Left lung (tissue), 10 donors: Measurements from ENCODE around the gene VWA7. TPM values are rescaled to one million over a fixed set of nuclear protein-coding genes. Genes with fewer than 3 reads are reported as not detected.
"Not testable (repeated sequence)": the region's sequence is repeated elsewhere in the genome, so short reads cannot be mapped to it uniquely, and the experiment has no call there.

Experiments
- ATAC-seq: fragments of 200-7000 bp; cut with Tn5 transposase; one replicate; pipeline ENCODE4 v1.9.1; 2020; ENCODE audit warnings: moderate library complexity
- DNase-seq, 4 donors: peaks; one replicate each; pipeline ENCODE4 v3.0.0-alpha.2; 2013 to 2020
- H3K27ac ChIP-seq, 2 donors: fragments of 200-600 bp; sonication (generic) in 1 of 2; one replicate each; pipeline versions ENCODE4 v1.5.0 to v1.8.0; 2020 to 2021
- H3K27me3 ChIP-seq, 2 donors: fragments of 200-600 bp; sonication (generic) in 1 of 2; one replicate each; pipeline versions ENCODE4 v1.5.0 to v1.8.0; 2020 to 2021
- H3K36me3 ChIP-seq, 2 donors: fragments of 200-600 bp; sonication (generic) in 1 of 2; one replicate each; pipeline versions ENCODE4 v1.5.0 to v1.8.0; 2020 to 2021
- H3K4me1 ChIP-seq, 2 donors: fragments of 200-600 bp; one replicate each; pipeline ENCODE4 v1.8.0; 2021
- H3K4me3 ChIP-seq, 2 donors: fragments of 200-600 bp; sonication (generic) in 1 of 2; one replicate each; pipeline versions ENCODE4 v1.5.0 to v1.8.0; 2020 to 2021; ENCODE audit warnings: mild to moderate bottlenecking in 1 of 2
- H3K9me3 ChIP-seq, 2 donors: fragments of 200-600 bp; sonication (generic) in 1 of 2; one replicate each; pipeline versions ENCODE4 v1.5.0 to v1.8.0; 2020 to 2021
- intact Hi-C, 2 donors: fragments of 100-400 bp; cut with DNase I; formaldehyde crosslinking; loops; one replicate each; pipeline versions ENCODE4 v1.11.2 to v1.14.2; 2022
- polyA plus RNA-seq, 6 donors: library from polyadenylated mRNA; unstranded; fragments of 120-200 nt; gene quantifications; one replicate each; pipeline ENCODE4 v1.2.1, GENCODE V29; 2013; ENCODE audit not compliant: insufficient read length in 6 of 6
- total RNA-seq, 2 donors: library from RNA; stranded (reverse); fragmentation: NEBNext Ultra II Directional; extraction: Animal tissue kit (Norgen Biotek cat#: 25700); gene quantifications; one replicate each; pipeline ENCODE4 v1.2.1, GENCODE V29; 2021
- TF ChIP-seq, protein P1 (sequence below), 2 donors: fragments of 200-600 bp; sonication (generic) in 1 of 2; IDR thresholded peaks; one replicate each; pipeline versions ENCODE4 v1.5.0 to v1.8.0; 2021; ENCODE audit warnings: antibody characterized with exemption in 2 of 2
- donor health status: DM: no; HTN: yes; CAD: no.
- donor health status: DM: no; HTN: no; CAD: no.

Gene VWA7
- total and polyA plus RNA-seq, 8 donors = 1.4 to 5.0 (median 2.9) TPM

DNA sequence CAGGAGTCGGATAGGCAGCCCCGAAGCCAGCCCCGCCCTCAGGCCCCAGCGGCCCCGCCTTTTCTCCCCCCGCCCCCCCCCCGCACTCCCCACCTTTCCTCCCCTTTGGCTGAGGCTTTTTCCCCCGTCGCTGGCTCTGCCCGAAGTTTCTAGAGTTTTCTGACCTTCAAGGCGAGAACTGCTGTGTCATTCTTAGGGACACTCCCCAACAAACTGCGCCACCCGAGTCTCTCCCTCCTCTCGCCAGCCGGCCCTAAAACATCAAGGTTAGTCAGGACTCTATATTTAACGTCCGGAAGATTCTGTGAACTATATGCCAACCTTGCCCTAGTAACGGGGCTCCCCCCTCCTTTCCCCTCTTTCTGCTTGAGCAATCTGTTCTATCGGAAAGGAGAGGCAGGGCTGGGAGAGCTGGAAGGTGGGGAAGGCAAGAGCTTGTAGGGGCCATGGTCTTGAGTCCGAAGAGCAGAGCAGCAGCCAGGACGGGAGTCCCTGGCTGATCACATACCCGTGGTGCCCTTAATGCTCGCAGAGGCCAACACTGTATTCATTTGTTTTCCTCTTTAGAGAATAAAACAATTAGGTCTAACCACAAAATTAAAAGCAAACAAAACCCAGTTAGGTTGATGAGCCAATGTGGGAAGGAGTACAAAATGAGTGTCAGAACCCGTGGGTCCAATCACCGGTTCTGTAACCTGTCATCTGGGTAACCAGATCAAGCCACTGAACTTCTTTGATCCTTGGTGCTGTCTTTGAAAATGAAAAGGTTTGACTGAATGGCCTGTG is 45.1 kb upstream of the VWA7 start:
- ATAC-seq = peak; percentile 53
- Histone ChIP-seq H3K27ac (peak overlapping the region; percentile 92 to 98), H3K4me1 (peaks cover 26 to 89% of the 10 kb centered on the region in 2 donors), H3K36me3 (no peaks in the 10 kb centered on the region), H3K4me3 (peak overlapping the region; percentile 35 to 54), H3K27me3 (no peaks in the 10 kb centered on the region), H3K9me3 (no peaks in the 10 kb centered on the region)
- peak; percentile 67 to 91 (median 82) for DNase-seq
- TF ChIP-seq, protein P1, sequence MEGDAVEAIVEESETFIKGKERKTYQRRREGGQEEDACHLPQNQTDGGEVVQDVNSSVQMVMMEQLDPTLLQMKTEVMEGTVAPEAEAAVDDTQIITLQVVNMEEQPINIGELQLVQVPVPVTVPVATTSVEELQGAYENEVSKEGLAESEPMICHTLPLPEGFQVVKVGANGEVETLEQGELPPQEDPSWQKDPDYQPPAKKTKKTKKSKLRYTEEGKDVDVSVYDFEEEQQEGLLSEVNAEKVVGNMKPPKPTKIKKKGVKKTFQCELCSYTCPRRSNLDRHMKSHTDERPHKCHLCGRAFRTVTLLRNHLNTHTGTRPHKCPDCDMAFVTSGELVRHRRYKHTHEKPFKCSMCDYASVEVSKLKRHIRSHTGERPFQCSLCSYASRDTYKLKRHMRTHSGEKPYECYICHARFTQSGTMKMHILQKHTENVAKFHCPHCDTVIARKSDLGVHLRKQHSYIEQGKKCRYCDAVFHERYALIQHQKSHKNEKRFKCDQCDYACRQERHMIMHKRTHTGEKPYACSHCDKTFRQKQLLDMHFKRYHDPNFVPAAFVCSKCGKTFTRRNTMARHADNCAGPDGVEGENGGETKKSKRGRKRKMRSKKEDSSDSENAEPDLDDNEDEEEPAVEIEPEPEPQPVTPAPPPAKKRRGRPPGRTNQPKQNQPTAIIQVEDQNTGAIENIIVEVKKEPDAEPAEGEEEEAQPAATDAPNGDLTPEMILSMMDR (IDR thresholded peaks at IDR 0.05) = no peak
- intact Hi-C loops = no loop called here

DNA sequence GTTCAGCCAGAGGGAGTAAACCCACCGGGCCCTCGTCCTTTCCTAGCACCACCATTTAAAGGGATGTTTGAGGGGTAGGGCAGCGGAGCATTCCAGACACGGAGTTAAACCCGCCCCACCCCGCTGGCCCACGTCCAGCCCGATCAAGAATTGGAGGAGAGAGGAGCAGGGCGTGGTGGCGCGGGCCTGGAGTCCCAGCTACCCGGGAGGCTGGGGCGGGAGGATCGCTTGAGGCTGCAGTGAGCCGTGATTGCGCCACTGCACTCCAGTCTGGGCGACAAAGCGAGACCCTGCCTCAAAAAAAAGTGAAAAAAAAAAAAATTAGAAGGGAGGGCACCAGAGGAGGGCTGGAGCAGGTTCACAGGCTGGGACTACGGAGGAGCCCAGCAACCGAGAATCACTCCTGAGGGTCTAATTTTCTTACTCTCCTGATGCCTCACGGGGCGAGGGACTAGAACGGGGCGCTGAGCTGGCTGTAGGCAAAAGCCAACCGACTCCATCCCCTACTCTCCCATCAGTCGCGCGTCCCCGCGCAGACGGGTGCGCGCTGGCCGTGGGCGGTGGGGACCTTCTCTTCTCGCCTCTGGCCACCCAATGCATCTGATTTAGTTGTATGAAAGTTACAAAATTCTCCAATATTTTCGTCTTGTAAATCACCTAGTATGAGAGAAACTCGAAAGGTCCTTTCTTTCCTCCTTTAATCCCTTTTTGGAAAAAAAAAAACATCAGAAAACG is 44.3 kb upstream of the VWA7 start:
- TF ChIP-seq, protein P1 (IDR thresholded peaks at IDR 0.05) = no peak
- peak in 3 of 4 donors; percentile 63 to 92 (median 75) for DNase-seq
- Histone ChIP-seq H3K27me3 (no peaks in the 10 kb centered on the region), H3K27ac (peak overlapping the region; percentile 92 to 98), H3K9me3 (no peaks in the 10 kb centered on the region), H3K4me1 (peaks cover 25 to 86% of the 10 kb centered on the region in 2 donors), H3K36me3 (no peaks in the 10 kb centered on the region), H3K4me3 (peak overlapping the region; percentile 35 to 54)
- intact Hi-C loops = no loop called here
- ATAC-seq = peak; percentile 36

DNA sequence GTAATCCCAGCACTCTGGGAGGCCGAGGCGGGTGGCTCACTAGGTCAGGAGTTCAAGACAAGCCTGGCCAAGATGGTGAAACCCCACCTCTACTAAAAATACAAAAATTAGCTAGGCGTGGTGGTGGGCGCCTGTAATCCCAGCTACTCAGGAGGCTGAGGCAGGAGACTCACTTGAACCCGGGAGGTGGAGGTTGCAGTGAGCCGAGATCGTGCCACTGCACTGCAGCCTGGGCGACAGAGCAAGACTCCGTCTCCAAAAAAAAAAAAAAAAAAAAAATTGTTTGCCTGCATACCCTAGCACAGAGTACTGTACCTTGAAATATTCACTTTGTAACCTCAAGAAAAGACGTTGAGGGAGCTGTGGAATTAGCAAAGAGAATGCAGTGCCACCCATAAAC is 43.3 kb upstream of the VWA7 start:
- intact Hi-C loops, ATAC-seq, H3K27me3 ChIP-seq, H3K36me3 ChIP-seq, DNase-seq, H3K4me3 ChIP-seq, H3K9me3 ChIP-seq: not testable (repeated sequence)
- Histone ChIP-seq H3K27ac (peak overlapping the region; percentile 87 to 98), H3K4me1 (peaks cover 15 to 75% of the 10 kb centered on the region in 2 donors)

DNA sequence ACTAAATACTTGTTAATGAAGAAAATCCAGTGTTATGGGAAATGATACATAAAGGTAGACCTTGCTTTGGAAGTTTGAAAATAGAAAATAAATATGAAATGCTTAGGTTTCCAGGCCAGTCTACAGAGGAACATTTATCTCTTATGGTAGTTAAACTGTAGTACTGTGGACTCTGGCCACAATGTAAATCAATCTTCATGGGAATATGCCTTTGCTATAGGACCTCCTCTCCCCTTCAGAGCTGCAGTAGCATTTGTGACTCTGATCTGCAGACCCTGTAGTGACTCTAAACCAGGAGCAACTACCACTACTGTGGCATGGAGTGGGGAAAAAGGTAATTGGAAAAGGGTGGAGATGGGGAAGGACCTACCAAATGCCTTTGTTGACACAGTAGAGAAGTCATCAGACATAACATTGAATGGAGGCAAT is 42.8 kb upstream of the VWA7 start:
- Histone ChIP-seq H3K27ac (peak overlapping the region in 1 of 2 donors; percentile 87), H3K27me3 (no peaks in the 10 kb centered on the region), H3K4me3 (peak overlapping the region in 1 of 2 donors; percentile 64), H3K4me1 (peaks cover 15 to 73% of the 10 kb centered on the region in 2 donors), H3K36me3 (no peaks in the 10 kb centered on the region), H3K9me3 (no peaks in the 10 kb centered on the region)
- TF ChIP-seq, protein P1 (IDR thresholded peaks at IDR 0.05) = no peak
- DNase-seq (no peak), ATAC-seq (no peak)
- intact Hi-C loops = no loop called here

DNA sequence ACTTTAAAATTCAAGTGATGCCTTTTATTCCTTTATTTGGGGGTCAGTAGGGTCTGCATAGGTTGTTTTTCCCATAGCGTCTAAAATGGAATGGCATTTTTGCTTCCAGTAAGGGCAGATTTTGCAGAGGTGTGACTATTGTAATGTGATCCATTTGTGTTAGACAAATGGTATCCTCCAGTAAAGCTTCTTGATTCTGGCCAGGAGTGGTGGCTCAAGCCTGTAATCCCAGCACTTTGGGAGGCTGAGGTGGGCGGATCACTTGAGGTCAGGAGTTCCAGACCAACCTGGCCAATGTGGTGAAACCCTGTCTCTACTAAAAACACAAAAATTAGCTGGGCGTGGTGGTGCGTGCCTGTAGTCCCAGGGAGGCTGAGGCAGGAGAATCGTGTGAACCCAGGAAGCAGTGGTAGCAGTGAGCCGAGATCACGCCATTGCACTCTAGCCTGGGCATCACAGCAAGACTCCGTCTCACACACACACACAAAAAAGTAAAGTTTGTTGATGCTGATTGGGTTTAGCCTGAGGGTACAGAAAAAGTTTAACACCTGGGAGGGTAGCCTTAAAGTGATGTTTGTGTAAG is 40.9 kb upstream of the VWA7 start:
- H3K36me3 ChIP-seq, H3K9me3 ChIP-seq, intact Hi-C loops, H3K27me3 ChIP-seq, ATAC-seq: not testable (repeated sequence)
- H3K4me3 ChIP-seq = peak overlapping the region; percentile 39 to 64
- H3K27ac ChIP-seq = peak overlapping the region; percentile 87
- peak in 1 of 4 donors; percentile 50 for DNase-seq
- H3K4me1 ChIP-seq = peaks cover 24 to 69% of the 10 kb centered on the region in 2 donors

DNA sequence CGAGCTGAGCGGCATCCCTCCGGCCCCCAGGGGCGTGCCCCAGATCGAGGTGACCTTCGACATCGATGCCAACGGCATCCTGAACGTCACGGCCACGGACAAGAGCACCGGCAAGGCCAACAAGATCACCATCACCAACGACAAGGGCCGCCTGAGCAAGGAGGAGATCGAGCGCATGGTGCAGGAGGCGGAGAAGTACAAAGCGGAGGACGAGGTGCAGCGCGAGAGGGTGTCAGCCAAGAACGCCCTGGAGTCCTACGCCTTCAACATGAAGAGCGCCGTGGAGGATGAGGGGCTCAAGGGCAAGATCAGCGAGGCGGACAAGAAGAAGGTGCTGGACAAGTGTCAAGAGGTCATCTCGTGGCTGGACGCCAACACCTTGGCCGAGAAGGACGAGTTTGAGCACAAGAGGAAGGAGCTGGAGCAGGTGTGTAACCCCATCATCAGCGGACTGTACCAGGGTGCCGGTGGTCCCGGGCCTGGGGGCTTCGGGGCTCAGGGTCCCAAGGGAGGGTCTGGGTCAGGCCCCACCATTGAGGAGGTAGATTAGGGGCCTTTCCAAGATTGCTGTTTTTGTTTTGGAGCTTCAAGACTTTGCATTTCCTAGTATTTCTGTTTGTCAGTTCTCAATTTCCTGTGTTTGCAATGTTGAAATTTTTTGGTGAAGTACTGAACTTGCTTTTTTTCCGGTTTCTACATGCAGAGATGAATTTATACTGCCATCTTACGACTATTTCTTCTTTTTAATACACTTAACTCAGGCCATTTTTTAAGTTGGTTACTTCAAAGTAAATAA is 40.2 kb upstream of the VWA7 start:
- H3K9me3 ChIP-seq = not testable (repeated sequence)

More for the DNA sequence above, 40.2 kb upstream of the VWA7 start:
- peak in 1 of 4 donors; percentile 59 for DNase-seq
- intact Hi-C loops, H3K27me3 ChIP-seq, H3K36me3 ChIP-seq: not testable (repeated sequence)
- Histone ChIP-seq H3K4me3 (peak overlapping the region; percentile 39 to 64), H3K4me1 (peaks cover 24 to 69% of the 10 kb centered on the region in 2 donors), H3K27ac (peak overlapping the region; percentile 87)
- peak; percentile 0 for ATAC-seq
